Fibroblast of lung (primary cell): Measurements from ENCODE around the gene EXOC6. TPM values are rescaled to one million over a fixed set of nuclear protein-coding genes. Genes with fewer than 3 reads are reported as not detected.

ENCODE experiments used
- DNase-seq, 2 donors: peaks; one replicate each; pipeline versions ENCODE4 v3.0.0 to v3.0.0-alpha.2; 2010; ENCODE audit warnings: low read depth in 2 of 2
- H2AFZ ChIP-seq: 2 replicates; pipeline ENCODE4 v1.5.1; 2012; ENCODE audit warnings: low read length, control low read depth, inconsistent platforms
- H3K27ac ChIP-seq: 2 replicates; pipeline ENCODE4 v1.5.1; 2011; ENCODE audit warnings: low read length, control low read depth; ENCODE audit not compliant: insufficient read depth
- H3K27me3 ChIP-seq: 2 replicates; pipeline ENCODE4 v1.5.1; 2011; ENCODE audit warnings: mild to moderate bottlenecking, low read length; ENCODE audit not compliant: control insufficient read depth, insufficient read depth
- H3K36me3 ChIP-seq: 2 replicates; pipeline ENCODE4 v1.5.1; 2011; ENCODE audit warnings: low read length; ENCODE audit not compliant: control insufficient read depth, insufficient read depth
- H3K4me1 ChIP-seq: 2 replicates; pipeline ENCODE4 v1.5.1; 2011; ENCODE audit warnings: low read length; ENCODE audit not compliant: control insufficient read depth, insufficient read depth; ENCODE audit errors: extremely low read depth
- H3K4me2 ChIP-seq: 2 replicates; pipeline ENCODE4 v1.5.1; 2011; ENCODE audit warnings: low read length, control low read depth; ENCODE audit not compliant: insufficient read depth; ENCODE audit errors: extremely low read depth
- H3K4me3 ChIP-seq, 4 experiments: fragments of 200-600 bp in 1 of 4; sonication (generic) in 1 of 4; replicated peaks in 1 of 4; 2 replicates each; pipeline ENCODE4 v1.5.1; 2011 to 2016; ENCODE audit warnings: low read length in 4 of 4, low read depth in 3 of 4, mild to moderate bottlenecking in 3 of 4, control low read depth in 2 of 4, inconsistent platforms in 1 of 4, mixed read lengths in 1 of 4; ENCODE audit not compliant: insufficient read depth in 1 of 4; ENCODE audit errors: control extremely low read depth in 1 of 4
- H3K79me2 ChIP-seq: 2 replicates; pipeline ENCODE4 v1.5.1; 2012; ENCODE audit warnings: mild to moderate bottlenecking, low read length, inconsistent platforms; ENCODE audit not compliant: control insufficient read depth, insufficient read depth
- H3K9ac ChIP-seq: 2 replicates; pipeline ENCODE4 v1.5.1; 2011; ENCODE audit warnings: mild to moderate bottlenecking, low read length, control low read depth; ENCODE audit not compliant: insufficient read depth
- H3K9me3 ChIP-seq: 2 replicates; pipeline ENCODE4 v1.5.1; 2012; ENCODE audit warnings: low read depth, low read length; ENCODE audit not compliant: control insufficient read depth, insufficient read depth
- H4K20me1 ChIP-seq: 2 replicates; pipeline ENCODE4 v1.5.1; 2011; ENCODE audit warnings: low read length; ENCODE audit not compliant: control insufficient read depth, insufficient read depth; ENCODE audit errors: extremely low read depth
- CTCF ChIP-seq, 2 donors: IDR thresholded peaks in 1 of 2; conservative IDR thresholded peaks in 1 of 2; 1 replicate in 1 of 2; 2 replicates in 1 of 2; pipeline ENCODE4 v1.5.1; 2011 to 2012; ENCODE audit warnings: low read length in 2 of 2, control low read depth in 1 of 2, inconsistent platforms in 1 of 2, low read depth in 1 of 2, mild to moderate bottlenecking in 1 of 2
- EZH2 ChIP-seq: IDR thresholded peaks from 2 replicates; pipeline ENCODE4 v1.5.1; 2012; ENCODE audit warnings: low read length, control low read depth, mild to moderate bottlenecking; ENCODE audit errors: missing control alignments
- polyA plus RNA-seq, 2 donors: library from polyadenylated mRNA; depleted of rRNA in 1 of 2; stranded (reverse) in 1 of 2; unstranded in 1 of 2; fragments of >200 nt; gene quantifications; 2 replicates each; pipeline ENCODE4 v1.2.1, GENCODE V29; 2011 to 2012; ENCODE audit warnings: missing spikeins in 1 of 2
- total RNA-seq: library from RNA; depleted of rRNA; stranded (reverse); fragments of >200 nt; gene quantifications from 2 replicates; pipeline ENCODE4 v1.2.1, GENCODE V29; 2014

The EXOC6 gene
- total and polyA plus RNA-seq, 2 donors (not counting 1 experiment from before 2014, with no cell fraction given): 6.2 to 9.2 TPM

GRCh38 chr10:93032809-93033137 lies 184.5 kb downstream of the EXOC6 start:
- no peak for DNase-seq
- Histone ChIP-seq H3K27ac (no peak overlapping the region), H3K27me3 (no peaks in the 10 kb centered on the region), H3K9me3 (no peaks in the 10 kb centered on the region), H2AFZ (no peak overlapping the region), H3K9ac (no peak overlapping the region), H3K4me1 (peaks cover 7% of the 10 kb centered on the region), H4K20me1 (no peaks in the 10 kb centered on the region), H3K36me3 (no peaks in the 10 kb centered on the region), H3K79me2 (no peaks in the 10 kb centered on the region), H3K4me3 (no peak overlapping the region), H3K4me2 (no peak overlapping the region)
- TF ChIP-seq EZH2 (no peak), CTCF (conservative IDR thresholded peaks at IDR 0.05 in 1 of 2, IDR thresholded peaks at IDR 0.05 in 1 of 2; ENCODE audit: low read depth in 1 of 2, low read length in 2 of 2) (no peak)

- Histone ChIP-seq H2AFZ (no peak overlapping the region), H3K4me1 (peaks cover 7% of the 10 kb centered on the region), H3K4me2 (no peak overlapping the region), H3K9me3 (no peaks in the 10 kb centered on the region), H3K36me3 (no peaks in the 10 kb centered on the region), H3K27ac (no peak overlapping the region), H3K4me3 (no peak overlapping the region), H3K9ac (no peak overlapping the region), H3K27me3 (no peaks in the 10 kb centered on the region), H3K79me2 (no peaks in the 10 kb centered on the region), H4K20me1 (no peaks in the 10 kb centered on the region)
- TF ChIP-seq EZH2: no peak
- TF ChIP-seq CTCF (conservative IDR thresholded peaks at IDR 0.05 in 1 of 2, IDR thresholded peaks at IDR 0.05 in 1 of 2; ENCODE audit: low read depth in 1 of 2, low read length in 2 of 2): no peak
- DNase-seq: peak in 1 of 2 donors; percentile 12
These were observed 186.1 kb downstream of the EXOC6 start for GRCh38 chr10:93034426-93034825.

GRCh38 chr10:93039110-93039509 lies 190.8 kb downstream of the EXOC6 start:
- Histone ChIP-seq H2AFZ (no peak overlapping the region), H3K4me2 (no peak overlapping the region)
- TF ChIP-seq CTCF (conservative IDR thresholded peaks at IDR 0.05 in 1 of 2, IDR thresholded peaks at IDR 0.05 in 1 of 2; ENCODE audit: low read depth in 1 of 2, low read length in 2 of 2): no peak
- no peak for TF ChIP-seq EZH2

More at GRCh38 chr10:93039110-93039509, 190.8 kb downstream of the EXOC6 start:
- Histone ChIP-seq H3K79me2 (no peaks in the 10 kb centered on the region), H3K4me3 (no peak overlapping the region), H3K9ac (no peak overlapping the region), H4K20me1 (no peaks in the 10 kb centered on the region), H3K36me3 (no peaks in the 10 kb centered on the region), H3K27me3 (no peaks in the 10 kb centered on the region), H3K4me1 (no peaks in the 10 kb centered on the region), H3K27ac (no peak overlapping the region), H3K9me3 (no peaks in the 10 kb centered on the region)
- DNase-seq: no peak
